Measurements from ENCODE around the gene NEU4.

DNA sequence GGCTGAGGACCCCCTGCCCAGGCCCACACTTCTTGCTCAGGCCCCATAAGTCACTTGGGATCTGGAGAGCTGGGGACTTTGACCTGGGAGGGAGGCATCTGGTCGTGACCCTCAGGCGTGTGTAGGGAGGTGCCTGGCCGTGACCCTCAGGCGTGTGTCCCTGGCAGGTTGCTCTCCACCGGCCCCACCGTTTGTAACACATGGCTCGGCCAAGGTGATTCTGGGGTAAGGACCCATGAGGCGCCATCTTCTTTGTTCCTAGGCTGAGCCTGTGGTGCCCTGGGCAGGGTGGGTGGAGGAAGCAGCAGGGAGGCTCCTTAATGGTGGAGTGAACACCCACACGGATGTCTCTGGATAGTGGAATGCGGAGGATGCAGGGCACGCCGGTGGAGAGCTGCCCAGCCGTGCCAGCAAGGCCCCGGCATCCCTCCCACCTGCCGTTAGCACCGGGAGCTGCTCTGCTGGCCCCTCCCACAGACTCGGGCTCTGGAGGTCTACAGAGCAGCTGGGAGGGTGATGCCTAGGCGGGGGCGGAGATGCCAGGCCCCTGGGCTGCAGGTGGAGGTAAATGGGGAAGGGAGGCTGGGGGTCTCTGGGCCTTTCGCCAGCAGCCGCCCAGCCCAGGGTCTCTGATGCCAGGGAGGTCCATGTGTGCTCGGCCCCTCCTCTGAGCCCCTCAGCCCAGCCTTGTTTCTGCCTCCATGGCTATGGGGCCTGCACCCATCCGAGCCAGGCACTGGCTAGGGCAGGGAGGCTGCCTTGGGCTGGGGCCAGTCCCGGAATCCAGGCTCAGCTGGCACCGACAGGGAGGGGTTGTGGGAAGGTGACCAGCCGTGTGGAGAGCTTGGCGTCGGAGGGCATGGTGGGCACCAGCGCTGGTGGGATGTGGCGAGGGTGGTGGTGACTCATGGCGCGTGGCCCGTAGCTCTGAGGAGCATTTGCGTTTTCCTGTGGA lies 33.5 kb upstream of the NEU4 start:
- TF ChIP-seq, protein P1, sequence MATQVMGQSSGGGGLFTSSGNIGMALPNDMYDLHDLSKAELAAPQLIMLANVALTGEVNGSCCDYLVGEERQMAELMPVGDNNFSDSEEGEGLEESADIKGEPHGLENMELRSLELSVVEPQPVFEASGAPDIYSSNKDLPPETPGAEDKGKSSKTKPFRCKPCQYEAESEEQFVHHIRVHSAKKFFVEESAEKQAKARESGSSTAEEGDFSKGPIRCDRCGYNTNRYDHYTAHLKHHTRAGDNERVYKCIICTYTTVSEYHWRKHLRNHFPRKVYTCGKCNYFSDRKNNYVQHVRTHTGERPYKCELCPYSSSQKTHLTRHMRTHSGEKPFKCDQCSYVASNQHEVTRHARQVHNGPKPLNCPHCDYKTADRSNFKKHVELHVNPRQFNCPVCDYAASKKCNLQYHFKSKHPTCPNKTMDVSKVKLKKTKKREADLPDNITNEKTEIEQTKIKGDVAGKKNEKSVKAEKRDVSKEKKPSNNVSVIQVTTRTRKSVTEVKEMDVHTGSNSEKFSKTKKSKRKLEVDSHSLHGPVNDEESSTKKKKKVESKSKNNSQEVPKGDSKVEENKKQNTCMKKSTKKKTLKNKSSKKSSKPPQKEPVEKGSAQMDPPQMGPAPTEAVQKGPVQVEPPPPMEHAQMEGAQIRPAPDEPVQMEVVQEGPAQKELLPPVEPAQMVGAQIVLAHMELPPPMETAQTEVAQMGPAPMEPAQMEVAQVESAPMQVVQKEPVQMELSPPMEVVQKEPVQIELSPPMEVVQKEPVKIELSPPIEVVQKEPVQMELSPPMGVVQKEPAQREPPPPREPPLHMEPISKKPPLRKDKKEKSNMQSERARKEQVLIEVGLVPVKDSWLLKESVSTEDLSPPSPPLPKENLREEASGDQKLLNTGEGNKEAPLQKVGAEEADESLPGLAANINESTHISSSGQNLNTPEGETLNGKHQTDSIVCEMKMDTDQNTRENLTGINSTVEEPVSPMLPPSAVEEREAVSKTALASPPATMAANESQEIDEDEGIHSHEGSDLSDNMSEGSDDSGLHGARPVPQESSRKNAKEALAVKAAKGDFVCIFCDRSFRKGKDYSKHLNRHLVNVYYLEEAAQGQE (IDR thresholded peaks at IDR 0.05; ENCODE audit: insufficient read depth in 1 of 2, low read depth in 2 of 2, low read length in 2 of 2), result no peak
- no peak for TF ChIP-seq TAF1 (IDR thresholded peaks at IDR 0.05; ENCODE audit: borderline replicate concordance, insufficient read depth, low read length)
- no peak for TF ChIP-seq POLR2AphosphoS5 (IDR thresholded peaks at IDR 0.05; ENCODE audit: low read depth, low read length)
- no peak for TF ChIP-seq SIN3A (IDR thresholded peaks at IDR 0.05; ENCODE audit: borderline replicate concordance, insufficient read depth, low read length)
- no peak for TF ChIP-seq FOXP2 (optimal IDR thresholded peaks at IDR 0.05; ENCODE audit: borderline replicate concordance, extremely low read depth, extremely low read length, insufficient read depth)

Measured in PFSK-1 (cell line).